ENCODE measurements around the gene GNG4.

GRCh38 chr1:235532360-235532759, 117.2 kb downstream of the GNG4 start:
- TF ChIP-seq EP300 (IDR thresholded peaks at IDR 0.05): no peak
- TF ChIP-seq, protein P1, sequence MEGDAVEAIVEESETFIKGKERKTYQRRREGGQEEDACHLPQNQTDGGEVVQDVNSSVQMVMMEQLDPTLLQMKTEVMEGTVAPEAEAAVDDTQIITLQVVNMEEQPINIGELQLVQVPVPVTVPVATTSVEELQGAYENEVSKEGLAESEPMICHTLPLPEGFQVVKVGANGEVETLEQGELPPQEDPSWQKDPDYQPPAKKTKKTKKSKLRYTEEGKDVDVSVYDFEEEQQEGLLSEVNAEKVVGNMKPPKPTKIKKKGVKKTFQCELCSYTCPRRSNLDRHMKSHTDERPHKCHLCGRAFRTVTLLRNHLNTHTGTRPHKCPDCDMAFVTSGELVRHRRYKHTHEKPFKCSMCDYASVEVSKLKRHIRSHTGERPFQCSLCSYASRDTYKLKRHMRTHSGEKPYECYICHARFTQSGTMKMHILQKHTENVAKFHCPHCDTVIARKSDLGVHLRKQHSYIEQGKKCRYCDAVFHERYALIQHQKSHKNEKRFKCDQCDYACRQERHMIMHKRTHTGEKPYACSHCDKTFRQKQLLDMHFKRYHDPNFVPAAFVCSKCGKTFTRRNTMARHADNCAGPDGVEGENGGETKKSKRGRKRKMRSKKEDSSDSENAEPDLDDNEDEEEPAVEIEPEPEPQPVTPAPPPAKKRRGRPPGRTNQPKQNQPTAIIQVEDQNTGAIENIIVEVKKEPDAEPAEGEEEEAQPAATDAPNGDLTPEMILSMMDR (IDR thresholded peaks at IDR 0.05): no peak
- TF ChIP-seq POLR2A (IDR thresholded peaks at IDR 0.05): no peak

Measured in sigmoid colon (tissue), 4 donors.